Germinal center (tissue), 1 donor: ENCODE measurements around the gene NCF2.

Experiments used
- DNase-seq: peaks from one replicate; pipeline ENCODE4 v3.0.0; 2012; ENCODE audit warnings: mixed read lengths, low spot score

NCF2 gene

GRCh38 chr1:183584147-183584546 lies 6.1 kb downstream of the NCF2 start:
- no peak for DNase-seq

- no peak for DNase-seq
Measured at GRCh38 chr1:183583466-183583865, 6.8 kb downstream of the NCF2 start.

GRCh38 chr1:183582021-183582713 lies 8.1 kb downstream of the NCF2 start:
- DNase-seq, result no peak

GRCh38 chr1:183580281-183580682 lies 10.0 kb downstream of the NCF2 start:
- DNase-seq, result peak; percentile 82

GRCh38 chr1:183578856-183579255 lies 11.4 kb downstream of the NCF2 start:
- DNase-seq, result no peak

GRCh38 chr1:183577897-183578465 lies 12.3 kb downstream of the NCF2 start:
- DNase-seq, result no peak

GRCh38 chr1:183576537-183576936 lies 13.7 kb downstream of the NCF2 start:
- no peak for DNase-seq

- no peak for DNase-seq
Measured at GRCh38 chr1:183575606-183576005, 14.7 kb downstream of the NCF2 start.

GRCh38 chr1:183572721-183573120 lies 17.5 kb downstream of the NCF2 start:
- no peak for DNase-seq

- no peak for DNase-seq
Measured at GRCh38 chr1:183571678-183572268, 18.5 kb downstream of the NCF2 start.

GRCh38 chr1:183570451-183570850 lies 19.8 kb downstream of the NCF2 start:
- DNase-seq, result no peak

- DNase-seq, result no peak
Measured at GRCh38 chr1:183569801-183570200, 20.5 kb downstream of the NCF2 start.

GRCh38 chr1:183569141-183569540 lies 21.1 kb downstream of the NCF2 start:
- DNase-seq, result no peak

- no peak for DNase-seq
Measured at GRCh38 chr1:183568176-183569021, 21.9 kb downstream of the NCF2 start.

GRCh38 chr1:183567584-183567983 lies 22.7 kb downstream of the NCF2 start:
- DNase-seq, result no peak

GRCh38 chr1:183566026-183566425 lies 24.2 kb downstream of the NCF2 start:
- DNase-seq, result no peak

GRCh38 chr1:183565261-183565660 lies 25.0 kb downstream of the NCF2 start:
- DNase-seq, result no peak

- no peak for DNase-seq
Measured at GRCh38 chr1:183562701-183563100, 27.6 kb downstream of the NCF2 start.

GRCh38 chr1:183559061-183559460 lies 31.2 kb downstream of the NCF2 start:
- no peak for DNase-seq

GRCh38 chr1:183554577-183554976 lies 35.7 kb downstream of the NCF2 start:
- DNase-seq, result no peak

GRCh38 chr1:183553764-183554163 lies 36.5 kb downstream of the NCF2 start:
- no peak for DNase-seq

- DNase-seq, result no peak
Measured at GRCh38 chr1:183553331-183553730, 36.9 kb downstream of the NCF2 start.

- DNase-seq, result no peak
Measured at GRCh38 chr1:183552891-183553290, 37.4 kb downstream of the NCF2 start.
